ENCODE results near the gene STK25. TPM values are rescaled to one million over a fixed set of nuclear protein-coding genes. Genes with fewer than 3 reads are reported as not detected.

The STK25 gene
- total and polyA plus RNA-seq, 2 experiments from 2014 or later = 125 to 304 TPM

- Histone ChIP-seq H3K4me2 (no peak overlapping the region), H3K4me3 (no peak overlapping the region), H4K20me1 (replicated peaks; ENCODE audit: insufficient read depth) (no peaks in the 10 kb centered on the region), H3K27me3 (ENCODE audit: insufficient read depth) (no peaks in the 10 kb centered on the region), H3K27ac (ENCODE audit: low read depth) (no peak overlapping the region), H3K79me2 (replicated peaks; ENCODE audit: insufficient read depth) (no peaks in the 10 kb centered on the region), H3K4me1 (ENCODE audit: insufficient read depth) (no peaks in the 10 kb centered on the region), H3F3A (replicated peaks; ENCODE audit: low read depth) (no peaks in the 10 kb centered on the region), H3K36me3 (ENCODE audit: insufficient read depth) (no peaks in the 10 kb centered on the region), H3K9me2 (ENCODE audit: insufficient read depth) (no peaks in the 10 kb centered on the region), H2AFZ (no peak overlapping the region)
- ATAC-seq (no peak), DNase-seq (ENCODE audit: low spot score) (no peak)
- H3K9me3 Mint-ChIP-seq = no peaks in the 10 kb centered on the region
- H3K4me3 Mint-ChIP-seq = no peak overlapping the region
- H3K36me3 Mint-ChIP-seq (ENCODE audit: low read depth) = no peaks in the 10 kb centered on the region
- no peak overlapping the region for H3K27ac Mint-ChIP-seq
- H3K27me3 Mint-ChIP-seq (ENCODE audit: insufficient read depth, low read depth, poor library complexity) = peaks cover 2% of the 10 kb centered on the region
- TF ChIP-seq CTCF (conservative IDR thresholded peaks at IDR 0.05; ENCODE audit: low read depth in 2 of 2) (no peak), EZH2 (IDR thresholded peaks at IDR 0.05; ENCODE audit: low read depth, unreplicated experiment) (no peak), JUNB (IDR thresholded peaks at IDR 0.05; ENCODE audit: unreplicated experiment) (no peak), ETS1 (IDR thresholded peaks at IDR 0.05) (no peak), REST (IDR thresholded peaks at IDR 0.05; ENCODE audit: unreplicated experiment) (no peak), NANOG (IDR thresholded peaks at IDR 0.05; ENCODE audit: borderline replicate concordance) (no peak), ZNF331 (CRISPR knock-in tag; IDR thresholded peaks at IDR 0.05; ENCODE audit: low read depth) (no peak), STAT1 (IDR thresholded peaks at IDR 0.05; ENCODE audit: unreplicated experiment) (no peak), ZNF114 (CRISPR knock-in tag; IDR thresholded peaks at IDR 0.05) (no peak), CREB1 (CRISPR knock-in tag; IDR thresholded peaks at IDR 0.05; ENCODE audit: low read depth) (no peak), EZH2phosphoT487 (IDR thresholded peaks at IDR 0.05; ENCODE audit: unreplicated experiment) (no peak), POLR2AphosphoS5 (IDR thresholded peaks at IDR 0.05; ENCODE audit: low read depth) (no peak), ZNF462 (CRISPR knock-in tag; IDR thresholded peaks at IDR 0.05) (no peak)
- H3K4me1 Mint-ChIP-seq = peaks cover 6% of the 10 kb centered on the region; the same call in 2 of the 3 replicates
Observed at GRCh38 chr2:241458687-241459086, 49.7 kb downstream of the STK25 start.
